Ishikawa (cell line): ENCODE measurements around the gene REPIN1.

ENCODE experiments used
- CEBPB ChIP-seq: IDR thresholded peaks from 2 replicates; pipeline ENCODE4 v1.6.1; 2012
- CREB1 ChIP-seq: IDR thresholded peaks from 2 replicates; pipeline ENCODE4 v1.6.1; 2012; ENCODE audit warnings: low read depth
- EGR1 ChIP-seq: IDR thresholded peaks from 2 replicates; pipeline ENCODE4 v1.6.1; 2012
- EP300 ChIP-seq: IDR thresholded peaks from 2 replicates; pipeline ENCODE4 v1.6.1; 2012; ENCODE audit warnings: borderline replicate concordance
- FOXM1 ChIP-seq: IDR thresholded peaks from 2 replicates; pipeline ENCODE4 v1.6.1; 2012; ENCODE audit warnings: low read depth, borderline replicate concordance
- NFIC ChIP-seq: IDR thresholded peaks from 2 replicates; pipeline ENCODE4 v1.6.1; 2012
- RAD21 ChIP-seq: IDR thresholded peaks from 2 replicates; pipeline ENCODE4 v1.6.1; 2012; ENCODE audit warnings: low read depth
- TAF1 ChIP-seq: IDR thresholded peaks from 2 replicates; pipeline ENCODE4 v1.6.1; 2012; ENCODE audit warnings: low read depth, mild to moderate bottlenecking
- TCF12 ChIP-seq: IDR thresholded peaks from 2 replicates; pipeline ENCODE4 v1.6.1; 2012; ENCODE audit warnings: low read depth
- TEAD4 ChIP-seq: IDR thresholded peaks from 2 replicates; pipeline ENCODE4 v1.6.1; 2012
- YY1 ChIP-seq: IDR thresholded peaks from 2 replicates; pipeline ENCODE4 v1.6.1; 2012; ENCODE audit warnings: low read depth
- ZBTB7A ChIP-seq: IDR thresholded peaks from 2 replicates; pipeline ENCODE4 v1.6.1; 2012; ENCODE audit warnings: low read depth
- TF ChIP-seq, protein P1 (sequence below): IDR thresholded peaks from 2 replicates; pipeline ENCODE4 v1.6.1; 2012
- TF ChIP-seq, protein P2 (sequence below): IDR thresholded peaks from 2 replicates; pipeline ENCODE4 v1.6.1; 2012; ENCODE audit warnings: low read depth, mild to moderate bottlenecking
- TF ChIP-seq, protein P3 (sequence below): IDR thresholded peaks from 2 replicates; pipeline ENCODE4 v1.6.1; 2012

REPIN1 gene

DNA sequence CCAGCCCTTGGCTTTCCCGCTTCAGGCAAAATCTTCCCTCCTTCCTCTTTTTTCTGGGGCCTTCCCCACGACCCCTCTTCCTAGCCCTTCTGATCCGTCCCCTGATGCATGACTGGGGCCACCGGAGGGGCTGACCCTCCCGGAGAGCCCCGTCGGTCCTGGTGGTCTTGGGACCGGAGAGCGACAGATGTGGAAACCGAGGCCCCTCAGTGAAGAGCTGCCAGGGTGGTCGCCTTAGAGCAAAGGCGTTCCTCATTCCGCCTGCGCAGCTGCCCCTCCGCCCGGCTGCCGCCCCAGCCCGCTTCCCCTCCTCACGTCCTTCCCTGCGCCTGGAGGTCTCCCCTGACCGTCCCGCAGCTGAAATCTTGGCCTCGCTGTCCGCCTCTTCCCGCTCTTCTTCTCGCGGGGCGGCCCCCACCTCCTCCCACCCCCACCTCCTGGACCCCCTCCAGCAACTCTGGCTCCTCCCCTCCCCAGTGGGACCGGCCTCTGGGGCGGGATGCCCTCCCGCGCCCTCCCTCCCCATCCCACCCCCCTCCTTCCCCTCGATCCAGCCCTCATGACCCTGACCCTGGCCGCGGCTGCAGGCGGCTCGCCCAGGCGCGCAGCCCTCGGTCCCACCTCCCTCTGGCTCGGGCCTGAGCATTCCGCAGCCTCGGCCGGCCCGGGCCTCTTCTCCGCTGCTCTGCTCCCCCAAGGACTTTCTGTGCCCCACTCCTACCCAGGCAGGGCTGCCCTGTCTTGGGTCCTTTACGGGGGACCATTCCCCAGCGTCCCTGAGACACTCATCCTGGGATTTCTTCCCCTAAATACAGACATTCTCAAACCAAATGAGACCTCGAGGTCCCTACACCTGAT lies 27.1 kb upstream of the REPIN1 start, which contains the start of gene RARRES2:
Gene RARRES2 (minus strand): TSS at position 367 of the 858 bp plus-strand sequence. CDS start 1,020 bp downstream, outside the sequence.
- TF ChIP-seq CEBPB (no peak), CREB1 (no peak), TCF12 (no peak), RAD21 (no peak), YY1 (no peak), EGR1 (no peak), NFIC (no peak), EP300 (no peak), TEAD4 (no peak), ZBTB7A (no peak), TAF1 (no peak), FOXM1 (no peak)
- TF ChIP-seq, protein P1, sequence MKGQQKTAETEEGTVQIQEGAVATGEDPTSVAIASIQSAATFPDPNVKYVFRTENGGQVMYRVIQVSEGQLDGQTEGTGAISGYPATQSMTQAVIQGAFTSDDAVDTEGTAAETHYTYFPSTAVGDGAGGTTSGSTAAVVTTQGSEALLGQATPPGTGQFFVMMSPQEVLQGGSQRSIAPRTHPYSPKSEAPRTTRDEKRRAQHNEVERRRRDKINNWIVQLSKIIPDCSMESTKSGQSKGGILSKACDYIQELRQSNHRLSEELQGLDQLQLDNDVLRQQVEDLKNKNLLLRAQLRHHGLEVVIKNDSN: no peak
- TF ChIP-seq, protein P2, sequence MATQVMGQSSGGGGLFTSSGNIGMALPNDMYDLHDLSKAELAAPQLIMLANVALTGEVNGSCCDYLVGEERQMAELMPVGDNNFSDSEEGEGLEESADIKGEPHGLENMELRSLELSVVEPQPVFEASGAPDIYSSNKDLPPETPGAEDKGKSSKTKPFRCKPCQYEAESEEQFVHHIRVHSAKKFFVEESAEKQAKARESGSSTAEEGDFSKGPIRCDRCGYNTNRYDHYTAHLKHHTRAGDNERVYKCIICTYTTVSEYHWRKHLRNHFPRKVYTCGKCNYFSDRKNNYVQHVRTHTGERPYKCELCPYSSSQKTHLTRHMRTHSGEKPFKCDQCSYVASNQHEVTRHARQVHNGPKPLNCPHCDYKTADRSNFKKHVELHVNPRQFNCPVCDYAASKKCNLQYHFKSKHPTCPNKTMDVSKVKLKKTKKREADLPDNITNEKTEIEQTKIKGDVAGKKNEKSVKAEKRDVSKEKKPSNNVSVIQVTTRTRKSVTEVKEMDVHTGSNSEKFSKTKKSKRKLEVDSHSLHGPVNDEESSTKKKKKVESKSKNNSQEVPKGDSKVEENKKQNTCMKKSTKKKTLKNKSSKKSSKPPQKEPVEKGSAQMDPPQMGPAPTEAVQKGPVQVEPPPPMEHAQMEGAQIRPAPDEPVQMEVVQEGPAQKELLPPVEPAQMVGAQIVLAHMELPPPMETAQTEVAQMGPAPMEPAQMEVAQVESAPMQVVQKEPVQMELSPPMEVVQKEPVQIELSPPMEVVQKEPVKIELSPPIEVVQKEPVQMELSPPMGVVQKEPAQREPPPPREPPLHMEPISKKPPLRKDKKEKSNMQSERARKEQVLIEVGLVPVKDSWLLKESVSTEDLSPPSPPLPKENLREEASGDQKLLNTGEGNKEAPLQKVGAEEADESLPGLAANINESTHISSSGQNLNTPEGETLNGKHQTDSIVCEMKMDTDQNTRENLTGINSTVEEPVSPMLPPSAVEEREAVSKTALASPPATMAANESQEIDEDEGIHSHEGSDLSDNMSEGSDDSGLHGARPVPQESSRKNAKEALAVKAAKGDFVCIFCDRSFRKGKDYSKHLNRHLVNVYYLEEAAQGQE: no peak
- TF ChIP-seq, protein P3, sequence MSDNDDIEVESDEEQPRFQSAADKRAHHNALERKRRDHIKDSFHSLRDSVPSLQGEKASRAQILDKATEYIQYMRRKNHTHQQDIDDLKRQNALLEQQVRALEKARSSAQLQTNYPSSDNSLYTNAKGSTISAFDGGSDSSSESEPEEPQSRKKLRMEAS: no peak

DNA sequence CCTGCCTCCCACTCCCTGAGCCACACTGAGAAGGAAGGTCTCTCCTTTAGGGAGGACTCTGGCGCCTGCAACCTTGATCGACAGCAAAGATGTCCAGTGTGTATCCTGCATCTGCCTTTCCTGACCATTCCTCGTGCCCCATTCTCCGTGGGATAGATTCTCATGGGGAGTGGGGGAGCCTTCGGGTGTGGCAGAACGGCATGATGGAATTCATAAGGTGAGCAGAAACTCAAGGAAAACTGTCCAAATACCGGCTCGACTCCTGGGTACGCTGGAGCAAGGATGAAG lies 26.6 kb upstream of the REPIN1 start:
- no peak for TF ChIP-seq TEAD4
- TF ChIP-seq FOXM1: no peak
- TF ChIP-seq YY1: no peak
- TF ChIP-seq EP300: no peak
- TF ChIP-seq TAF1: no peak
- TF ChIP-seq RAD21: no peak
- TF ChIP-seq EGR1: no peak
- TF ChIP-seq CREB1: no peak
- no peak for TF ChIP-seq NFIC
- TF ChIP-seq ZBTB7A: no peak
- TF ChIP-seq CEBPB: no peak
- TF ChIP-seq, protein P1: no peak
- no peak for TF ChIP-seq TCF12

DNA sequence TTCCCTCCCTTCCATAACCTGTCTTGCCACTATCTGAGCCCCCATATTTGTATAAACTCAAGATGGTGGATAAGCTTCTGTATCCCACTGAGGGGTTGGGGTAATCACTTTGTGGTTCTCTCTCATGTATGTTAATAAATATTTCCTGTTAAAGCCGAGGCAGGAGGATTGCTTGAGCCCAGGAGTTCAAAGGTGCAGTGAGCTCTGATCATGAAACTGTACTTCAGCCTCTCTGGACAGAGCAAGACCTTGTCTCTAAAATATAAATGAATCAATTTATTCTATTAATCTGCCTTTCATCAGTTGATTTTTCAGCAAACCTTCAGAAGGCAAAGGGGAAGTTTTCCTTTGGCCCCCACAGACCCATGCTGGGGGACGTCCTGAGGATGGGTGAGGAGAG lies 25.4 kb upstream of the REPIN1 start:
- TF ChIP-seq NFIC: no peak
- TF ChIP-seq, protein P1: no peak
- no peak for TF ChIP-seq EP300
- no peak for TF ChIP-seq TEAD4
- no peak for TF ChIP-seq CREB1
- TF ChIP-seq YY1: no peak
- no peak for TF ChIP-seq TAF1
- TF ChIP-seq, protein P3: no peak
- TF ChIP-seq, protein P2: no peak
- TF ChIP-seq ZBTB7A: no peak
- TF ChIP-seq TCF12: no peak
- TF ChIP-seq RAD21: no peak
- no peak for TF ChIP-seq CEBPB
- no peak for TF ChIP-seq EGR1

DNA sequence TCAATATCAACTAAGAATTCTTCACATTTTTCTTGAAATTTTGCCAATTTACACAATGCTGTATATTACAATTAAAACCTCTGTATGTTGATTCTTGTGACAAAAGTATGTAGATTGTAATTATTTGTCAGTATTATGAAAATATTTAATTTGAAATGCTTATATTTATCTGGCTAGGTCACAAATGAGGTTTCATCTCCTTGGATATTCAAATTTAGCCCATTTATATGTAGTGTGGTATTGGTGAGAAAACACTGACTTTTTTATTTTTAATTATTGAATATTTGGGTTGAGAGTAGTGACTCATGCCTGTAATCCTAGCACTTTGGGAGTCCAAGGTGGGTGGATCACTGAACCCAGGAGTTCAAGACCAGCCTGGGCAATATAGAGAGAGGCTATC lies 24.3 kb upstream of the REPIN1 start:
- TF ChIP-seq, protein P3: no peak
- TF ChIP-seq TCF12: no peak
- TF ChIP-seq, protein P2: no peak
- no peak for TF ChIP-seq RAD21
- TF ChIP-seq, protein P1: no peak
- no peak for TF ChIP-seq YY1
